Kidney capillary endothelial cell (primary cell): ENCODE measurements around the gene CD9.

Experiments used
- DNase-seq: peaks from one replicate; pipeline ENCODE4 v3.0.0-alpha.2; 2018; ENCODE audit warnings: low spot score

Gene CD9

DNA sequence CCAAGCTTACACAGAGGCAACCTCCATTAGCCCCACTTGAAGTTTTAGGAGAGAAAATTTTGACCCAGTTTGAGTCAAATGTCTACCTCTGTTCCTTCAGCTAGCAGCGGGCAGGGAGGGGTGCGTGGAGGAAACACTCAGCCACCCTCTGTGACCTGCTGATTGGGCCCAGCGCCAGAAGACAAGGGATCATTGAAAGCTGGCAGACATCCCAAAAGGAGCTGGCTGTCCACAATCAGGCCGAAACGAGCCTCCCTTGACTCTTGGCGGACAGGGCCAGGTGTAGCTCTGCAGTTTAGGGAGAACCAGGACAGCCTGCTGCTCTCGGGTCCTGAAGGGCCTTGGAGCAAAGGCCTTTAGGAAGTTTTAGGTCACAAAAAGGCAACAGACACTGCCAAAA, 41.3 kb downstream of the CD9 start:
- no peak for DNase-seq

DNA sequence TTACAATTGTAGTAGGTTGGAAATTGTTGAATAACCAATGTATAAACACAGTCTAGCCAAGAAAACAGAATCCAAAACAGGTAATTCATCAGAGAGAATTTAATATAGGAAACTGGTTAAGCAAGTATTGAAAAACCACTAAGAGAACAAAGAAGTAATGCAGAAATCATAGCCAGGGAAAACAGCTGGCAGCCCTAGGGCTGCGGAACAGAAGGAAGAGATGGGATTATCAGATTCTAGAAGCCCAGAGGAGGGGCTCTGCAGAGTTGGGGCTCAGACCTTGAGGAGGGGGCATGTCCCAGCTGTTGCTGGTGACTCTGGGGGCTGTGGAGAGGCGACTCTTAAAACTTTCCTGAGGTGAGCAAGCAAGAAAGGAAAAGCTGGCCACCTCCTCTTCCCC, 49.4 kb downstream of the CD9 start:
- no peak for DNase-seq

DNA sequence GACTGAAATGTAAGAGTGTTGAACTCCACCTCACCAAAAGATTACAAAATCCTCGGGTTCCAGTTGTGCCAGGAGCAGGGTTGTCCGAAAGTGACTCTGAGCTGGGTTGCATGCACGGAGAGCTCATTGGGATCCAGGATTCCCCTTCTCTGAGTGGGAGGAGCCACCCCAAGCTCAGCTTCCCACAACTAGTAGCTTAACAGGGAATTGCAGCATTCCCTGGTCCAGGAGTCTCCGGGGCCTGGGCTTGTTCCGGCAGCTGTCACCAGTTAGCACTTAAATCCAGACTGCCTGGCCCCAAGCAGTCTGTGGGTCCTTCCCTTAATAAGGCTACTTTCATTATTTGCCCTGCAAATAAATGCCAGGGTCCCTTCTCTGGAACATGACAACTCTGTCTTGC, 50.1 kb downstream of the CD9 start:
- DNase-seq: no peak

DNA sequence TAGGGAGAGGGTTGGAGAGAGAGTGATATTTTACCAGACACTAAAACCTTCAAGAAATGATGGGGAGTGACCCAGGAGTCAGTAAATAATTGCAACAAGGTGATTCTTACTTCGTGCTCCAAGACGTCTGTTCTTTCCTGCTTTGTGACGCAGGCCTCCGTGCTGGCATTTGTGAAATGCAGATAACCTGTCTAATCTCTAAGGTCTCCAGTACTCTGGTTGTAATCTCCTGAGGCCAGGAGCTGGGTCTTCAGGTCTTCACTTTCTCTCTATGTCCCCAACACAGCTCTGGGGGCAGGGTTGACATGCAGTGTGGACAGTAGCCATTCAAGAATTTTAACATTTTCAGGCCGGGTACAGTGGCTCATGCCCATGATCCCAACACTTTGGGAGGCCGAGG, 53.1 kb downstream of the CD9 start:
- DNase-seq: no peak

DNA sequence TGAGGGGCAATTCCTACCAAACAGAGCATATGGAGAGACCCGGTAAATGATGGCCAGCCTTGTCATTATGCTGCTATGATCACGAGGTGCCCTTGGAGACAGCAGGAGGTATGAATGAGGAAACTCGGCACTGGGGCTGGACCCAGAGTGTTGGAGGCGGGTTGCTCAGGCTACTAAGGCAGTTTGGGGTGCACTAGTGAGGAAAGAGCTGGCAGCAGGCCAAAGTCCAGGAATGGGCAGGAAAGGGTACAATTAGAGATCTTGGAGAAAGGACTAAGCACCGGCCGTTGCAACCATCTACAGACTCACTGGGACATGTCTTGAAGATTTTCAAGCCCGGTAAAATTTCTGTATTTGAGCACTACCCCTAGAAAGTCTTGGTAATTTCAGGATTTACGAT, 54.3 kb downstream of the CD9 start:
- no peak for DNase-seq

DNA sequence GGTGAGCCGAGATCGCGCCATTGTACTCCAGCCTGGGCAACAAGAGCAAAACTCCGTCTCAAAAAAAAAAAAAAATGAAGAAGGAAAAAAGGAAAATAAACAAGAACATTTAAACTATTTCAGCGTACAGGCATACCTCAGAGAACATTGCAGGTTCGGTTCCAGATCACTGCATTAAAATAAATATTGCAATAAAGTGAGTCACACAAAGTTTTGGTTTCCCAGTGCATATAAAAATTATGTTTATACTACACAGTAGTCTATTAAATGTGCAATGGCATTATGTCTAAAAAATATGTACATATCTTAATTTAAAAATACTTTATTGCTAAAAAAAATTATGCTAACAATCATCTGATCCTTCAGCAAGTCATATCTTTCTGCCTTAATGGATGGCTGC, 56.8 kb downstream of the CD9 start:
- DNase-seq: no peak

DNA sequence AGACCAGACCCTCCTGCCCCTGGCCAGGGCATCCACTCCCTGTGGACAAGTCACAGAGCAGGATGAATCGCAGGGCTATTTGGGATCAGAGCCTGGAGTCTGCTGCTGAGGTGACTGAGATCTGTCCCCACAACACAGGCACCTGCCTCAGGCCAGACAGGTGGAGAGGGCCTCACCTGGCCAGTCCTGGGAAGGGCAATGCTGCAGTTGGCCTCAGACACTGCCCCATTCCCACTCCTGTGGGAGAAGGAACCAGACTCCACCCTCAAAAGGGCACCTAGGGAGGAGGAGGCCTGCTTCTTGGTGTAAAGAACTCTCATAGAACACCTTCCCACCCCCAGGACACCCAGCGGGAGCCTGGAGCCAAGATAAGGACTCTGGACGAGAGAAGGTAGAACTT, 62.0 kb downstream of the CD9 start:
- DNase-seq: no peak

DNA sequence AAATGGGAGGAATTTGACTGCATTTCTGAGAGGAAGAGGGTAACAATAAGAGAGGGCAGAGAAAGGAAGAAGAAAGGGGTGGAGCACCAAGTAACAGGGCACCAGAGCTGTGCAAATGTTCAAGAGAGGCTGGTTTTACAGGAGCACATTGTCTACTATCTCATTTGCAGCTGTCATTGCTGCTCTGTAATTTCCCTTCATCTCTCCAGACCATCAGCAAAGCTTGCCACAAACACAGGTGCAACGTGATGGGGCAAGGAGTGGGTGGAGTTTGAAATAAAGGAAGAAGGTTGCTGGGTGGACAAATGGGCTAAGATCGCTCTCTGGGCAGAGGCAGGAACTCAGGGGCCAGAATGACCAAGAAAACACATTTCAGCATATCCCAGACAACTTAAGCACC, 62.4 kb downstream of the CD9 start:
- no peak for DNase-seq

DNA sequence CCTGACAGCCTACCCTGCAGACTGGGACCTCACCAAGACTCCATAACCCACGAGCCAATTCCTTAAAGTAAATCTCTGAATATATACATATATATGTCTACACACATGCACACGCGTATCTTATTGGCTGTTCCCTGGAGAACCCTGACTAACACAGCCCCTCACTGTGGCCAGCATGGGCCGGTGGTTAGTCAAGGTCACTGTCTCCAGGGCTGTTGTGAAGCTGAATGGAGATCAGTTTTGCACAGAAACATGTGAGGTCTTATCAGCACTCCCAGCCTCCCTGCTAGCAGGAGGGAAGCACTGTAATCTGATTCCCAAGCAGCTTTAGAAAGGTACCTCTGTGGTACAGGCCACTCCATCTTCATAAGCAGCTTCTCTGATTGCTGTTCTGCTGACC, 63.7 kb downstream of the CD9 start:
- no peak for DNase-seq

DNA sequence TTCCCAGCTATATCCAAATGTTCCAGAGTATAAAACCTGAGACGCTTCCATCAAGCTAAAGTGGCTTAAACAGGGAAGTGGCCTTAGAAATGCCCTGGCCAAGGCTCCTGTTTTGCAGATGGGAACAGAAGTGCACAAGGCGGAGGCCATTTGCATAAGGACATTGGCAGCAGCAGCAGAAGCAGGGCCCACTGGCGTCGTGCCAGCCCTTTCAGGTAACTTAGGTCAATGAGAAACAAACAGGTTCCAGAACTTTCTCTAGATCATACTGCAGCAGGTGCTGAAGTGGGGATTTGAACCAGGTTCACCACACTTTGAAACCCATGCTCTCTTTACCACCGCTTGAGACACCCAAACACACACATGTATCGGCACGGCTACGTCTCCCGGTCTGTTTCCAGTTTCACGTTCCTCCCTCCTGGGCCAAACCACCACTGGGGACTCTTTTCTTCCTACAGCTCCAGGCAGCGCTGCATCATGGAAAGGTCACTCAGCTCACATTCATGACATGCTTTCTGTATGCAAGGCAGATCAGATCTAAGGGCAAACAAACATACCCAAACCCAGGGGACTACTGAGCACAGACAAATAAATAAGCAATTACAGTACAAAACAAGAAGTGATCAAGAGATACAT, 64.3 kb downstream of the CD9 start:
- no peak for DNase-seq

DNA sequence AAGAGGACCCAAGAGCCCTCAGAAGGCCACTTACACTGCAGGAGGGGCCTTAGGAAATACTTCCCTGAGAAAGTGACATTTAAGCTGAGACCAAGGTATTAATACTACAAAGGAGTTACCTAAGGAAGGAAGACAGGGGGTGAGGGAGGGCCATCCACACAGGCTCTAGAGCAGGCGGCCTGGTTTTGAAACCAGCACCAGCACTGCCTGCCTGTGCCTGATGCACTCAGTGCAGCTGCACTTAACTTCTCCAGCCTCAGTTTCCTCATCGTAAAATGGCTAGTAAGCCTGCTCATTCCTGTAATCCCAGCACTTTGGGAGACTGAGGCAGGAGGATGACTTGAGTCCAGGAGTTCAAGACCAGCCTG, 64.8 kb downstream of the CD9 start:
- no peak for DNase-seq

DNA sequence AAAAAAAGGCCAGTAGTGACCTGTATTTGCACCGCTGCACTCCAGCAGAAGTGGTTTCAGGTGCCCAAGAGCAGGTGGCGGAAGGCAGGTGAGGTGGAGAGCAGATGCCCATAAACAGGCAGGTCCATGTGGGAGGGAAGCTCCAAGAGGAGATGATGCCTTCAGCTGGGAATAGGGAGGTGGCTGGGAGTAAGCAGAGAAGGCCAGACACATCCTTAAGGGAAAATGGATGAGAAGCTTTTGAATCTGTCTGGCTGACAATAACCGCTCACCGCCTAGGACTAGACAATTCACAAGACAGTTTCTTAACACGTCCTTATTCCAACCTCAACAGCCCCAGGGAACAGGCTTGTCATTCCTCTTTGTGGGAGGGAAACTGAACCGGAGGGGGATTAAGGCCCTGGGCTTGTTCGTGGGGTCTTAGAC, 66.4 kb downstream of the CD9 start:
- DNase-seq: no peak

DNA sequence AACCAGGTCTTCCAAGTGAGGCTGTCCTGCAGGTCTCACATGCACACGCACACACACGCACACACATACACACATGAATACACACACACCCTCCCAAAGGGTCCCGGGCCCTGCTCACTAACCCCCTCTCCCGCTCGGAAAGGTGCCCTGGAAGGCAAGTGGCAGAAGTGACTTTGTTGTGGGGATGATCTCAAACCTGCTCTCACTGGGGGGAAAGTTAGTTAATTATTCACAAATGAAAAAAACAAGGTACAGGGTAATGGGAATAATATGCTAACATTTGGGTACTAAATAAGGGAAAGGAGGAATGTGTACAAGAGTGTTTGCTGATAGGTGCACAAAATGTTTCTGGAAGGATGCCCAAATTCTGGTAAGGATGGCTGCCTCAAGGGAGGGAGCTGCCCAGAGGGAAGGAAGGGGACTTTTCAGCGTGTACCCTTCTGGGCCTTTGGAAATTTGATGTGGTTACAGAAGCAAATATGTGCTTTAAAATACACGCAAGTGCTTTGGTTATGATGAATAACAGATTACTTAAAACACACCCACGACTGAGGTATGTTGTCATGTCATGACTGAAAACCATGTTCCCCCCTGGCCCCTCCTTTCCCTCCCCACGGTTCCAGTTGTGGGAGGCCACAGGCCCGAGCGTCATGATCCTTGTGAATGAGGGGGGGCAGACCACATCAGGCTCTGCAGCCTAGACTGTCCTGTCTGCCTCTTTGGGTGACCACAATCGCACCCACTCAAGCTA, 66.9 kb downstream of the CD9 start:
- no peak for DNase-seq

DNA sequence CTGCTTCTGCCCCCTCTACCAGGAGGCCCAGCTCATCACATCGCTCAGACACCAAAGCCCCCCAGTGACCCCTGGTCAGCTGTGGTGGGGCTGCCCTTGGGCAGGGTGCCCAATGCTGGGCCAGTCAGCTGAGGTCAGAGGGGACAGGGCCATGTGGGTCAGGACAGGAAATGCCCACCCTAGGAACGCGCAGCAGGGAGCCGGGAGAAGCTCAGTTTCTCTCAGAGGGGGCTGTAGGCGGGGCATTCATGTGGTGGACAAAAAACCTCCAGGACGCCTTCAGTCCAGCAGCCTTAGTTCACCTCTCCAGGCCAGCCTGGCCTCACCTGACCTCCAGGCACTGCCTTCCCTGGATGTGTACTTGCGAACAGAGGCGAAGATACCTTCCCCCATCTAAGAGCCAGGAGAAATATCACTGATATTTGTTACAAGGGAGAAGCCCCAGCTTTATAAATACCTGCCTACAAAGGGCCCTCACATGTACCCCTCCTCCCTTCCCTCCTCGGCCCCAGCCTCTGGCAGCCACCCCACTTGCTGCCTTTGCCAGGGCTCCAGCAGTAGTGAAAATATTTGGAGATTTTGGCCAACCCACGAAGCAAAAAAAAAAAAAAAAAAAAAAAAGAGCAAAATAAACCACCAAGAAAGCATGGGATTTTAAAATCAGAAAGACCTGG, 68.4 kb downstream of the CD9 start:
- DNase-seq: no peak

DNA sequence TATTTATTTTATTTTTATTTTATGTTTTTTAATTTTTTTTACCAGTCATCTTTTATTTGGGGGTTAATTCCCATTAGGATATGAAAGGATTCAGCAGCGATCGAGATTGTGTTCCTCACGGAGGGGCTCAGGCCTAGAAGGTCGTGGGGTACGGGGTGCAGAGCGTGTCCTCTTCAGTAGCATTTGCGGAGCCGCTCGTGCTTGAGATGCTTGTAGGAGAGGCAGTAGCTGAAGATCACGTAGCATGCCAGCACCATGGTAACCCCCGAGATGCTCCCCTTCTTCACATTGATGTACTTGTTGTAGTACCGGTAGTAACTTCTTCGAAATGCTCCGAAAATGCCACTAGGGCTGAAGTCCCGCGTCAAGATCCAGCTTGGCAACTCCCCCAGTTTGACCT, 69.8 kb downstream of the CD9 start:
- DNase-seq: no peak

DNA sequence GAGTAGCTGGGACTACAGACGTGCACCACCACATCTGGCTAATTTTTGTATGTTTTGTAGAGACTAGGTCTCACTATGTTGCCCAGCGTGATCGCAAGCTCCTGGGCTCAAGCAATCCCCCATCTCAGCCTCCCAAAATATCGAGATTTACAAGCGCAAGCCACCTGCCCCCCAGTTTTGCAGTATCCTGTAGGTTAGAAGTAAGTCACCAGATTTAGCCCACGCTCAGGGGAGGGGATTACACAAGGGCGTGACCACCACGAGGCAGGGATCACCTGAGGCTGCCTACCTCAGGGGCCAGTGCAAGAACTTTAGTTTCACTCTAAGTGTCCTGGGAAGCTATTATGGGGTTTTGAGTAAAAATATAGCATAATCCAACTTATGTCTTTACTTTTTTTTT, 71.1 kb downstream of the CD9 start:
- DNase-seq: no peak

DNA sequence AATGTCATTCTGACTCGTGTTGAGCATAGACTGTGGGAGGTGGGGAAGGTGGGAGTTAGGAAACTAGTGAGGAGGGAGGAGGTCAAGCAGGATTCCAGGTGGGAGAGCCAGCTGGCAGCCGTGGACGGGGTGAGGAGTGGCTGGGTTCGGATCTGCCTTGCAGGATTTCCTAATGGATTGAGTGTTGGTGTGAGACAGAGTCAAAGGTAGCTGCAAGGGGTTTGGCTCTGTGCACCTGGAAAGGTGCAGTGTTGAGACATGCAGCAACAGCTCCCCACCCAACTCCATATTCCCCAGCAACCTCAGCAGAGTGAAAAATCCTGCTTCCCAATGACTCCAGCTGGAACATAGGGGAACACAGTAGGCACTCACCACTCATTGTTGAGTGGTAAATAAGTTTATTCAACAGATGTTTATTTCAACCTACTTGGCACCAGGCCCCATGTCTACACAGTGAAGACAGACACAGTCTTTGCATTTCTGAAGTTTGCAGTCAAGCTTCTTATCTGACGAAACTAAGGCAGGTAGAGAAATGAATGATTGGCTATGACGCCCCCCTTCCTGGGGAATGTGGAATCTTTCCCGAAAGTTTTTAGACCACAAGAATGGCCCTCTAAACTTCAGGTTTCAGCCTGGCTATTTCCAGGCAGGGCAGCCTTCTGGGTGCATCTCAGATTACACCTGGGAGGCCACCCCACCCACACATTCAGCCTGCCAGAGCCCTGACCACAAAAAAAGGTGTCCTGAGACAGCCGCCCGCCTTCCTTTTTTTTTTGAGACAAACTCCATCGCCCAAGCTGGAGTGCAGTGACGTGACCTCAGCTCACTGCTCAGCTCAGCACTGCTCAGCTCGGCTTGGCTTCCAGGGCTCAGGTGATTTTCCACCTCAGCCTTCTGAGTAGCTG, 72.4 kb downstream of the CD9 start:
- no peak for DNase-seq

DNA sequence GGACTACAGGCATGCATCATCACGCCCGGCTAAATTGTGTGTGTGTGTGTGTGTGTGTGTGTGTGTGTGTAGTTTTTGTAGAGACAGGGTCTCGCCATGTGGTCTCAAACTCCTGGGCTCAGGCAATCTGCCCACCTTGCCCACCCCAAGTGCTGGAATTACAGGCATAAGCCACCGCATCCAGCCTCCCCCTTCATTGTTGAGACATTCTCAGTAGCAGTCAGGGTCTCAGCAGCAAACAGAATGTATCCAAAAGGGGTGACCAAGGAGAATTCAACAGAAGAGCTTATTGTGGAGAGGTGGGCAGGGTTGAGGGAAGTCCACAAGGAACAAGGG, 73.0 kb downstream of the CD9 start:
- DNase-seq: no peak

DNA sequence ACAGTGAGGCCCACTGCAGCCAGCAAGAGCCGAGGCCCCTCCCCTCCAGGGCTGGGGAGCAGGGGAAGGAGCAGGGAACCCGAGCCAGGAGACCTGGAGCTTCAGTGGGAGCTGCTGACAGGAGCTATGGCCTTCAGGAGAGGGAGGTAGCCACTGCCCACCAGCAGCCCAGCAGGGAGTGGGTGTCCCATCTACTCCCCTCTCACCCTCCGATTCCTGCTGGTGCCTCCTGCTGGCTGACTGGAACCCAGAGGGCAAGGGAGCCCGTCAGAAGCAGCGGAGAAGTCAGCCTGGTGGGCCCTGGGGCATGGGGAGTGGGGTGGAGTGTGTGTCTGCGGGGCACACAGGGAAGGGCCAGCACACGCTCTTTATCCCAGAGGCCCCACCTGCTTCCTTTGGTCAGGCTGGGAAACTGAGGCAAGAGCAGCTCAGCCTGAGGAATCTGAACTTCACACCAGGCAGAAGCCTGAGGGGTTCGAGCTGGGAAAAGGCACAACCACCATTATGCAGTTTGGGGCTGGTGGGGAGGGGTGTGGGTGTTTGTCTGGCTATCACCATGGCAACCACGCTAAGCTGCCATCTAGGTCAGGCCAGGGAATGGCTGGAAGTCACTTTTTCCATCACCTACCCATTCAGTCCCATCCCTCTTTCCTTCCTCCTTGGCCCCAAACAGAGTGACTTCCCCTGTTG, 73.5 kb downstream of the CD9 start:
- DNase-seq: no peak

DNA sequence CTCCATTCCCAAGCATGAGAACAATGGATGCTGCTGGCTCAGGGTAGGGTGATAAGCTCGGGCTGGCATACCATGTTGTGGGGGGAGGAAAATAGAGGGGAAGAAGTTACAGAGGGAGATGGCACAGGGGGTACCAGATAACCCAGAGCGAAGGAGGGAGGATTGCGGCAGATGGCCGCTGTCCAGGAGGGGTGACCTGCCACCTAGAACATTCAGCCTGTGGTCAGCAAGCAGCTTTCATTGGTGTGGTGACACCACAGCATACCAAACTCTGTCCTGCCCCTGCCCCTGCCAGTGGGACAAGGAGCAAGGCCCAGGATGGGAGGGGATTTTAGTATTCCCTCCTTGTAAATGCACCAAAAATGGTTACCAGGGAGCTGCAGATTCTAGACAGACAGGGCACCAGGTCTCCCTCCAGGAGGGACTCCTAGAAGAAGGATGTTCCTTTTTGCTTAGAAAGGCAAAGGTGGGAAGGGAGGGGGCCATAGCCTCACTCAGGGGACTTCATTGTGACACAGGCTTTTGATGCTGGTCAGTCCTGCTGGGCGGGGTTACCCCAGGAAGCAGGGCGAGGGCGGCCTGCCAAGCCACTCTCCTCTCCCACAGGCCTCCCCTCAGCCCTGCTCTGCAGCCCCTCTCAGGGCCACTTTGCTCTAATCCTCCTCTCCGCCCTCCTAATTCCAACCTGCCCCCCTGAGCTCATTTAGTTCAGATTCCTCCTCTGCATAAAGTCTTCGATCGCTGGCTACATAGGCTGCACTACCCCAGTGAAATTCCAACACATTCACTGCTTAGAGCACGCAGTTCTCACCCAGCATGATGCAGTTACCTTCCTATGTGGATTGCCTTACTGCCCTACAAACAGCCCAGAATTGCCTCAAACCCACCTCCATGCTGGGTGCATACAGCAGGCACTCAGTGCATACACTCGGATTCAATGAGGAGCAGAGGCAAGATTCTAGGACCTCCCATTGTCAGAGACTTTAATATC, 74.3 kb downstream of the CD9 start:
- DNase-seq: no peak
